Mammary epithelial cell (primary cell): Measurements from ENCODE around the gene SORBS2.

Experiments
- CTCF ChIP-seq, 2 donors: IDR thresholded peaks in 1 of 2; conservative IDR thresholded peaks in 1 of 2; 2 replicates each; pipeline ENCODE4 v1.5.1; 2011 to 2012; ENCODE audit warnings: inconsistent platforms in 2 of 2, low read length in 2 of 2, mild to moderate bottlenecking in 2 of 2, control low read depth in 1 of 2, low read depth in 1 of 2; ENCODE audit not compliant: insufficient read depth in 1 of 2; ENCODE audit errors: extremely low read depth in 1 of 2
- EZH2 ChIP-seq: IDR thresholded peaks from 2 replicates; pipeline ENCODE4 v1.6.1; 2012; ENCODE audit warnings: low read length, inconsistent platforms, borderline replicate concordance

GRCh38 chr4:185657183-185657582, 154.8 kb downstream of the SORBS2 start:
- TF ChIP-seq CTCF (conservative IDR thresholded peaks at IDR 0.05 in 1 of 2, IDR thresholded peaks at IDR 0.05 in 1 of 2; ENCODE audit: extremely low read depth in 1 of 2, insufficient read depth in 1 of 2, low read depth in 1 of 2, low read length in 2 of 2) (no peak), EZH2 (no peak)
